ENCODE results near the gene SCIN.
A peak's percentile ranks its signal among the peaks of the same experiment; 100 is the strongest.

The SCIN gene

DNA sequence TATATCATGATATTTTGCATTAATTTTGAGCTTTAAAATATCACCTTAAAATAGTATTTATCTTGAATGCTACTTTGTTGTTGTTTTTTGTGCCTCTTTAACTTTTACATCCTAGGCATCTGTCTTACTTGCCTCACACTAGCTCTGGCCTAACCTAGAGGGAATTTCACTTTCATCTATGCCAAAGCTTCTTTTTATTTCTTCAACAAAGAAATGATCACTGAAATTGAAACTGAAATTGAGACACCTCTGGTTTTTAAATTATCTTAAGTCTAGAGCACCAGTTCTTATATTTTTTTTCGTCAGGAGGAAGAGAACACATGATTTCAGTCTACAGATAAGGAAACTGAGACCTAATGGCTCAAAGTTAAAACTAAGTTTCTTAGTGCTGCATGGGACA, 3.5 kb upstream of the SCIN start:
- DNase-seq (ENCODE audit: low spot score), result no peak

GRCh38 chr7:12569673-12570072, 847 bp upstream of the SCIN start:
- peak; percentile 13 for DNase-seq (ENCODE audit: low spot score)

- no peak for DNase-seq (ENCODE audit: low spot score)
Observed at GRCh38 chr7:12570168-12570533, 369 bp upstream of the SCIN start.

- no peak for DNase-seq (ENCODE audit: low spot score)
Observed at GRCh38 chr7:12571691-12572090, 1.2 kb downstream of the SCIN start.

DNA sequence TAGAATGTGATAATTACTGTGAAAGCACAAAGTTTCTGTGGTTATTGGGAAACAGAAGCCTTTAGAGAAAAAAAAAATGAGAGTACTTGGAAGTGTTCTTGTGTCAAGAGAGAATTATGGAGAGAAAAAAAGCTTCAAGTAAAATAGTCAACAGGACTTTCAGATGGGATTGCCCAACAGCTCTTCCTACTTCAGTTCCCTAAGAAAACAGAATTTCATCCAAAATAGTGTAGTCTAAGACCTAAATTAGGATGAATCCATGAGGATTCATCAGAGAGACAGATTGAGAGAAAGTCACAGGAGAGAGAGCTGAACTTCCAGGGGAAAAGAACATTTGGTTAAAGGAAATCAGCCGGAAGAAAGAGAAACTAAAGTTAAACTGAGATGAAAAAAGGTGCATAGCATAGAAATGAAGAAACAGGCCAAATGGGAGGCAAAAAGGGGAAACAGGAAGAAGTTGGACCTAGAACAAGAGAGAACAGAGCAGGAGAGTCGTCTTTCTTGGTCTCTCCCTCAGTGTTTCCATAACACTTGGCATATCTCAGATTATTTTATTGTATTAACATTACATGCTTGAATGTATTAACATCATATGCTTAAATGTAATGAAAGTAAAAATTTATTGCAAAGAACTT, 2.5 kb downstream of the SCIN start:
- DNase-seq (ENCODE audit: low spot score), result no peak

GRCh38 chr7:12573885-12574284, 3.4 kb downstream of the SCIN start:
- DNase-seq (ENCODE audit: low spot score), result no peak

GRCh38 chr7:12578930-12579640, 8.6 kb downstream of the SCIN start:
- no peak for DNase-seq (ENCODE audit: low spot score)

DNA sequence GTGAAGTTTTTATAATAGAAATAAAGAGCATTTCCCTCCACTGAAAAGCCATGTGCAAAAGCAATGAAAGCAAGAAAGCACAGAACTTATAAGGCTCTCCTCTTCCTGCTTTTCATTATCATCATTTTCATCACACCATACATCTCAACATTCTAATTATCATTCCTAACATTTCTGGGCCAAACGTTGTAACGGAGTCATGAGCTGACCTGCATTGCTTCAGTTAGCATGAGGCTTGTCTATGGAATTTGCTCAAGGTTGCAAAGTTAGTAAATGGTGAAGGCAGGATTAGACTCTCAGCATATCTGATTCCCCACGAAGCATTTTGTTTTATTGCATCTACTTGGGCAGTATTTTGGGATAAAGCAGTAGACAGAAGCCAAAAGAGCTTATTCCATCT, 11.4 kb downstream of the SCIN start:
- no peak for DNase-seq (ENCODE audit: low spot score)

DNA sequence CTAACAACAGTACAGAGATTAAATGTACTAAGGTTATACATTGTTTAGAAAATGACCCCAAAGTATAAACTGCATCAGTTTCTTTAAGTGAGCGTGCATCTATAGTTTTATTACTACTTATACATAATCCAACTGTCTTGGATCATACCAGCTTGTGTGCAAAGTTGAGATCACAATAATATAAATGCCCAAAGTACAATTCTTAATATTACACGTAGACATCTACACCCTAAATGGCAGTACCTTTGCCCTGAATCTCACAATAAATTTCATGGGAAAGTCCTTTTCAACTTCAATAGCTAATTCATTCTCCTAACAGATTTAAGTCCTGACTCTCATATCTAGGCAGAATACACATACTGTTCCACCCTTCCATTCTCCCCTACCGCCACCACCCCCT, 11.8 kb downstream of the SCIN start:
- no peak for DNase-seq (ENCODE audit: low spot score)

DNA sequence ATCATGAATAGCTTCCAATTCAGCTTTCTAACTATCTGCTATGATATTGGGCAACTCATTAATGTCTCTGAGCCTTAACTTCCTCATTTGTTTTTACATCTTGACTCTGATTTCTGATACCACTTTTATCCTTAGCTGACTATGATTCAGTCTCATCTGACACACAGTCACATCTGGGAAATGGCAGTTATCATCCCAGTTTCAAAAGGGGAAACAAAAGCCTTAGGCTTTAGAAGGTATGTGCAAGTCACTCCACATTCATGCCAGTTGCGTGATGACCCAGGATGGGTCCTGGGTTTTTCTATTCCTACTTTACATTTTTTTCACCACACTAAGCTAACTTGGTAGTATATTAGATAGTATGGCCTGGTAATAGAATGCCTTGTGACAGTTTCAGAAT, 12.7 kb downstream of the SCIN start:
- no peak for DNase-seq (ENCODE audit: low spot score)

- DNase-seq (ENCODE audit: low spot score), result no peak
Observed at GRCh38 chr7:12583922-12584321, 13.4 kb downstream of the SCIN start.

GRCh38 chr7:12584930-12585329, 14.4 kb downstream of the SCIN start:
- peak; percentile 38 for DNase-seq (ENCODE audit: low spot score)

GRCh38 chr7:12586271-12586670, 15.8 kb downstream of the SCIN start:
- DNase-seq (ENCODE audit: low spot score), result no peak

GRCh38 chr7:12588259-12588904, 17.9 kb downstream of the SCIN start:
- DNase-seq (ENCODE audit: low spot score), result no peak

DNA sequence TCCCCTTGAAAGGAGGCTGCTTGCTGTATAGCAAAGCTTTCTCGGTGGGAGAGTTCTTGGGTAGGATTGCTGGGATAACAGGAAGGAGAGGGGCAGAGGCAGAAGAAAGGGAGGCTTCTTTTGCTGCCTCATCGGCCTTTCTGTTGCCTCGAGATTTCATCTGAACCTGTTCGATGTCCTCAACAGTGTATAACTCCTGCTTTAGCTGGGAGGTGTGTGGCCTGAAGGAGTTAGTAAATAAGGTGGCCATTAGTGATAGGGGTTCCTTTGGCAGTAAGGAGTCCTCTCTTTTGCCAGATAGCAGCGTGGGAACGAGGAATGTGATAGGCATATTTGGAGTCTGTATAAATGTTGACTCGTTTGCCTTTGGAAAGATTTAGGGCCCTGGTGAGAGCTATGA, 20.0 kb downstream of the SCIN start:
- no peak for DNase-seq (ENCODE audit: low spot score)

DNA sequence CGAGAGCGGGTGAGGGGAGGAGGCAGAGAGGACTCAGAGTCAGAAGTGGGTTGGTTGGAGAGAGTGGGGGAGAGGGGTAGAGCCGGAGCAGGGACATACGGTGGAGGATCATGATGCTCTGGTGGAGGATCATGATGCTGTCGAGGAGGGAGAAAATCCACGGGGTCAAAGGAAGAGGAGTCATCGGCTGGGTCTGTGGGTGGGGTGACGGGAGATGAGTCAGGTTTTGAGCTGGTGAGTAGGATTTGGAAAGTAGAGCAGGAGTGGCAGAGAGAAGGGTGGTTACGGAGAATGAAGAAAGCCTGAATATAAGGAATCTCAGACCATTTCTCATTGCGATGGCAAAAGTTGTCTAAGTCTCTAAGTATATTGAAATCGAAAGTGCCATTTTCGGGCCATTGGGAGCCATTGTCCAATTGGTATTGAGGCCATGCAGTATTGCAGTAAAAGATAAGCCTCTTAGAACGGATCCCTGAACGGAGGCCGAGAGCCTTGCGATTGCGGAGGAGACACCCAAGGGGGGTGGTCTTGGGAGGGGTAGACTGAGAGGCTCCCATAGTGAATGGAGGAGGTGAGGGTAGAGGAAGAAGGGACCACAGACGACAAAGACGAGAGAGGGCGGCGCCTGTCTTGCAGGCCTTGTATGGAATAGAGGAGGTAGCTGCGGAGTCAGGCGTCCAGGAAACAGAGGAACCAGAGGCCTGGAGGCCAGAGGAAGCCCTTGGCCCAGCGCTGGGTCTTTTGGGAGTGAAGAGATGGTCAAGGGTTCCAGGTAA, 23.8 kb downstream of the SCIN start:
- DNase-seq (ENCODE audit: low spot score), result no peak

GRCh38 chr7:12595148-12595547, 24.6 kb downstream of the SCIN start:
- DNase-seq (ENCODE audit: low spot score), result no peak

DNA sequence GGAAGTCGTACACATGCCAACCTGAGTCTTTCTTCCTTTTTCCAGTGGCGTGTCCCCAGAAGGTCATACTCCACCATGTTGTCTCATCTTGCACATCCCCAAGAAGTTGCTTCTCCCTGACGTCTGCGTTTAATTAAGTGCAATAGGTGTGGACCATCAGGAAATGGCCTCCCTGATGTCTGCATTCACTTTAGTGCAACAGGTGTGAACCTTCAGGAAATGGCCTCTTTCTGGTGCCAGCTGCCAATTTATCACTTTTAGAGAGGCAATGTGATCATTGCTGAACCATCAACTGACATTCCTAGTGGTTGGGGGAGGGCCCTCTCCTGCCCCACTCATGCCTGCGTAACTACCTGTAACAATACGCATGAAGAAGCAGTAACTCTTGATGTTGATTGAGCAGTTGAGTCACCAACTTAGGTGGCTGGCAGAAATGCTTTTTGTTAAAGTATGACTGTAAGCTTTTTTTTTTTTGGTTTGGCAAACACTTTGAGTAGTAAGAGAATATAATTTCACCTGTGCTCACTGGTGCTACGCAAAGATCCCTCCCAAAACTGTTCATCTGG, 25.8 kb downstream of the SCIN start:
- no peak for DNase-seq (ENCODE audit: low spot score)

DNA sequence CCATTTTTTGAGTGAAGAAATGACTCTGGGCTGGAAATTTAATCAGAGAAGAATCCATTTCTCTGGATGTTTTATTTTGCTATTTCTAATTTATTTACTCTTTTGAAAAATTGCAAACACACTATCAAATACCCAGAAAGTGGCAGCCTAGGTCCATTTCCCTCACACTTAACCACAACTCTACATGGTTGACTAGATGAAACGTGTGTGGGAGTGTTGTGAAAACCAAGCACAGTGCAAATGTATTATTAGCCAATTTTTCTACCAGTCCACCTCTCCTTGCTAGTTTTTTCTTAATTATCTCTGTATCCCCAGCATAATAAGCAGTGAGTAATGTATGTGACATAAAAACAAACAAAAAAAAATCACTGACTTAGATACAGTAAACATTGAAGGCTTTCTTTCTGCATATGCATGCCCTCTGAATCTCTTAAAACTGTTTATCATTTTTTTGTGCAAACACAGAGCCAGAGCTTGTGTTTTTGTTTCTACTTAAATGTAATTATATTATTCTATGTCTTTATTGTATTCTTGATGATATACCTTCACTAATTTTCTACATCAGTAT, 30.9 kb downstream of the SCIN start:
- DNase-seq (ENCODE audit: low spot score), result no peak

GRCh38 chr7:12607134-12607533, 36.6 kb downstream of the SCIN start:
- peak; percentile 57 for DNase-seq (ENCODE audit: low spot score)

DNA sequence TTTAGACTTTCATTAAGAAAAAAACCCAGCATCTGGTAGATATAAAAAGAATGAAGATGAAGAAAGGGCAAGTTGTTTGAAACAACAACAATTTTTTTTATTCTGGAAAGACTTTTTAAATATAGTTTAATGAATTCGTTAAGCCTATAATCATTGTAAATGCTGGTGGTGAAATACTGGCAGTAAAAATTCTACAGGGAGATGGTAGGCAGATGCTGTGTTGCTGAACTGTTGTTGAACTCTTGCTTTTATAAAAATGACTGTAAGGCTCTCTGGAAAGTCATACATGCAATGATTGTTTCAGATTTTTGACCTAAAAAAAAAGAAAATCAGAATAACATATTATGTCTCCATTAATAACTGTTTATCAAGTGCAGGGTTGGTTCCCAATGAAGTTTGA, 39.0 kb downstream of the SCIN start:
- no peak for DNase-seq (ENCODE audit: low spot score)

- no peak for DNase-seq (ENCODE audit: low spot score)
Observed at GRCh38 chr7:12610899-12611298, 40.4 kb downstream of the SCIN start.

All from NAMALWA (cell line).